Measurements from ENCODE around the gene CCR7. TPM values are rescaled to one million over a fixed set of nuclear protein-coding genes. Genes with fewer than 3 reads are reported as not detected.

CCR7 gene
- total and polyA plus RNA-seq, 2 of the 13 experiments (the other 11 are each of a cell fraction or from before 2014, with no cell fraction given) = 0.04 to 0.53 TPM

GRCh38 chr17:40553694-40554534 lies 11.4 kb downstream of the CCR7 start (continued):
- TF ChIP-seq PITX1 (CRISPR knock-in tag; IDR thresholded peaks at IDR 0.05) (peak; percentile 32; the same call in 1 of the 2 replicates), ZBTB37 (CRISPR knock-in tag; IDR thresholded peaks at IDR 0.05) (no peak), POLR2A (IDR thresholded peaks at IDR 0.05; ENCODE audit: insufficient read depth in 1 of 2, low read depth in 2 of 2, low read length in 2 of 2) (no peak), ZNF788 (CRISPR knock-in tag; IDR thresholded peaks at IDR 0.05; ENCODE audit: borderline replicate concordance) (no peak), GMEB1 (CRISPR knock-in tag; IDR thresholded peaks at IDR 0.05; ENCODE audit: borderline replicate concordance) (no peak), MTERF4 (CRISPR knock-in tag; IDR thresholded peaks at IDR 0.05) (no peak), GPBP1L1 (CRISPR knock-in tag; IDR thresholded peaks at IDR 0.05) (no peak), ZNF510 (CRISPR knock-in tag; IDR thresholded peaks at IDR 0.05; ENCODE audit: low read depth) (no peak), E2F5 (CRISPR knock-in tag; conservative IDR thresholded peaks at IDR 0.05) (no peak; the same call in 1 of the 2 replicates), THAP9 (CRISPR knock-in tag; IDR thresholded peaks at IDR 0.05; ENCODE audit: borderline replicate concordance) (no peak), SRF (IDR thresholded peaks at IDR 0.05; ENCODE audit: low read depth, low read length) (no peak), KDM2A (CRISPR knock-in tag; IDR thresholded peaks at IDR 0.05; ENCODE audit: borderline replicate concordance, low read depth) (no peak), CERS6 (CRISPR knock-in tag; IDR thresholded peaks at IDR 0.05) (no peak), SP2 (CRISPR knock-in tag; IDR thresholded peaks at IDR 0.05) (no peak), ZSCAN31 (CRISPR knock-in tag; IDR thresholded peaks at IDR 0.05; ENCODE audit: low read depth) (no peak), NR2F1 (CRISPR knock-in tag; IDR thresholded peaks at IDR 0.05) (no peak), ZNF143 (CRISPR knock-in tag; IDR thresholded peaks at IDR 0.05) (no peak), ESRRA (CRISPR knock-in tag; IDR thresholded peaks at IDR 0.05; ENCODE audit: low read depth) (no peak)
